B cell (primary cell): Measurements from ENCODE around the gene TRIP4.

ENCODE experiments used
- EZH2 ChIP-seq: IDR thresholded peaks from 2 replicates; pipeline ENCODE4 v1.6.1; 2012; ENCODE audit warnings: borderline replicate concordance, low read depth, mild to moderate bottlenecking, moderate library complexity, low read length; ENCODE audit not compliant: insufficient read depth, poor library complexity, severe bottlenecking
- TF ChIP-seq, protein P1 (sequence below): fragments of 200-600 bp; IDR thresholded peaks from one replicate; pipeline ENCODE4 v1.8.0; 2022; ENCODE audit warnings: antibody characterized with exemption, mild to moderate bottlenecking

DNA sequence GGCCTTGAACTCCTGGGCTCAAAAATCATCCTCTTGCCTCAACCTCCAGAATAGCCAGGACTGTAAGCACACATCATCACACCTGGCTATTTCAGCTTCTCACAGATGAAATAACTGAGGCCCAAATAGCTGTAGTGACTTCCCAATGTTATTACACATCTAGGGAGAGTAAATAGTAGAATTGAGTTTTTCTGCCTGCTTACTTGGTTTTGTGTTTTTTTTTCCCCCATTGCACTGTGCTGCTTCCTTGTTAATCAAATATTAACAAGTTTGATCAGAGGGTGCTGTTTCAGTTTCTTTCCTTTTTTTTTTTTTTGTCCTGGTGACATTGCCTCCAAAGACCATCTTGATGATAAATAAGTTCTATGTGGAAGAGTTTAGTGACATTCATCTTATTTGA lies 96.1 kb downstream of the TRIP4 start:
- TF ChIP-seq, protein P1, sequence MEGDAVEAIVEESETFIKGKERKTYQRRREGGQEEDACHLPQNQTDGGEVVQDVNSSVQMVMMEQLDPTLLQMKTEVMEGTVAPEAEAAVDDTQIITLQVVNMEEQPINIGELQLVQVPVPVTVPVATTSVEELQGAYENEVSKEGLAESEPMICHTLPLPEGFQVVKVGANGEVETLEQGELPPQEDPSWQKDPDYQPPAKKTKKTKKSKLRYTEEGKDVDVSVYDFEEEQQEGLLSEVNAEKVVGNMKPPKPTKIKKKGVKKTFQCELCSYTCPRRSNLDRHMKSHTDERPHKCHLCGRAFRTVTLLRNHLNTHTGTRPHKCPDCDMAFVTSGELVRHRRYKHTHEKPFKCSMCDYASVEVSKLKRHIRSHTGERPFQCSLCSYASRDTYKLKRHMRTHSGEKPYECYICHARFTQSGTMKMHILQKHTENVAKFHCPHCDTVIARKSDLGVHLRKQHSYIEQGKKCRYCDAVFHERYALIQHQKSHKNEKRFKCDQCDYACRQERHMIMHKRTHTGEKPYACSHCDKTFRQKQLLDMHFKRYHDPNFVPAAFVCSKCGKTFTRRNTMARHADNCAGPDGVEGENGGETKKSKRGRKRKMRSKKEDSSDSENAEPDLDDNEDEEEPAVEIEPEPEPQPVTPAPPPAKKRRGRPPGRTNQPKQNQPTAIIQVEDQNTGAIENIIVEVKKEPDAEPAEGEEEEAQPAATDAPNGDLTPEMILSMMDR = no peak
- TF ChIP-seq EZH2 = no peak
